ENCODE data around the gene KIAA0319L.

GRCh38 chr1:35553851-35554250, 3.4 kb downstream of the KIAA0319L start:
- TF ChIP-seq CTCF (IDR thresholded peaks at IDR 0.05) (no peak), POLR2A (IDR thresholded peaks at IDR 0.05) (no peak)
